ENCODE measurements around the gene AGPAT3.

Gene AGPAT3

DNA sequence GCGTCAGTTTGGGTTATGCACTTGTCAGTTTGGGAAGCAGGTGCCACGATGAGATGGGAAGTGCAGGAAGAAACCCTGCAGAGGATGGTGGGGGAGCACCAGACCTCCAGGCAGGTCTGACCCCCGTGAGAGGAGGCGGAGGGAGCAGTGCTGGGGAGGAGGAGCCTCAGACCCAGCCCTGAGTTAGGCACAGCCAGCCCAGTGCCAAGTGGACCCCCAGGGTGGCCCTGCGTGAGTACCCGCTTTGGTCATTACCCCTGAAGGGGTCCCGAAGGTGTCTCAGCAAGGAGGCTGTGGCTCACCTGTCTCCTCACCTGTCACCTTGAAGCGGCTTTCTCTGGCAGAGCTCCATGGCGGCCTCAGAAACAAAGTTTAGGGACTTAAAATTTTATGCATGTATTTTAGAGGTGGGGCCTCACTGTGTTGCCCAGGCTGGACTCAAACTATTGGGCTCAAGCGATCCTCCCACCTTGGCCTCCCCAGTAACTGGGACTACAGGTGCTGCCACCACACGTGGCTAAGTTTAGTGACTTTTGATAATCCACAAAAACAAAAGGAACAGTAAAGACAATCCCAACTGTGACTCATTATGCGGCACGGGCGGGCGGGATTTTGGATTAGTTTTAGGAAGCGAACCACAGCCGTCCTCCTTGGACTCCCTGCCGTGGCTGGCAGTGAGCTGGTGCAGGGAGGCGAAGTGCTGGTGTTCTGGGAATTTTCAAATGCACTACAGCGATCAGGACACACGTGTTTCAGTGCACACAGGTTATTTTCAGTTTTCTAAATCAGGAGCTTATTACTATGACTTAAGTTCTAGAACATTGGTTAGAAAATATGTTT is 4.7 kb downstream of the AGPAT3 start:
- Histone ChIP-seq H3K27me3 (ENCODE audit: control insufficient read depth in 5 of 5, insufficient read depth in 4 of 5, low read length in 5 of 5) (no peaks in the 10 kb centered on the region), H3K9me3 (ENCODE audit: control insufficient read depth in 5 of 5, low read length in 5 of 5) (no peaks in the 10 kb centered on the region), H3K36me3 (ENCODE audit: control insufficient read depth in 5 of 5, insufficient read depth in 5 of 5, low read length in 5 of 5) (peaks cover 0 to 14% (median 3%) of the 10 kb centered on the region in 5 donors), H3K4me3 (ENCODE audit: low read depth in 1 of 5, low read length in 5 of 5) (no peak overlapping the region), H3K27ac (ENCODE audit: low read depth, low read length) (no peak overlapping the region), H3K9ac (ENCODE audit: low read length in 5 of 5) (no peak overlapping the region), H3K4me1 (ENCODE audit: control insufficient read depth in 5 of 5, insufficient read depth in 5 of 5, low read length in 5 of 5) (peaks cover 3 to 20% (median 12%) of the 10 kb centered on the region in 5 donors)

DNA sequence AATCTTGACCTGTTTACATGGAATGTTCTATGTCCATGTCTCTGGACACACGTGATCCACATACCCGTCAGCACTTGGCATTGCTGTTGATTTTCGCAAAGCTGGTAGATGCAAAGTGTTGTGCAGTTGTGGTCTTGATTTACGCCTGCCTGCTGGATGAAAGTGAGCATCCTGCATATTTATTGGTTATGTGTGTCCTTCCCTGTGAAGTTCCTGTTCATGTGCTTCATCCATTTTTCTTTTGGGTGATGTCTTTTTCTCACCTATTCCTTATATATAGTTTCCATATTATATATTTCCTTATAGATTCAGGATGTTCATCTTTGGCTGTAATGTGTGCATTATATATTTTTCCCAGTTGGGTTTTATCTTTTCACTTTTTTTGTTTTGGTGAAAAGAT is 6.5 kb downstream of the AGPAT3 start:
- Histone ChIP-seq H3K9me3 (ENCODE audit: control insufficient read depth in 5 of 5, low read length in 5 of 5) (no peaks in the 10 kb centered on the region), H3K4me3 (ENCODE audit: low read depth in 1 of 5, low read length in 5 of 5) (no peak overlapping the region), H3K4me1 (ENCODE audit: control insufficient read depth in 5 of 5, insufficient read depth in 5 of 5, low read length in 5 of 5) (peaks cover 2 to 18% (median 9%) of the 10 kb centered on the region in 5 donors), H3K27ac (ENCODE audit: low read depth, low read length) (no peak overlapping the region), H3K9ac (ENCODE audit: low read length in 5 of 5) (no peak overlapping the region), H3K27me3 (ENCODE audit: control insufficient read depth in 5 of 5, insufficient read depth in 4 of 5, low read length in 5 of 5) (no peaks in the 10 kb centered on the region), H3K36me3 (ENCODE audit: control insufficient read depth in 5 of 5, insufficient read depth in 5 of 5, low read length in 5 of 5) (peaks cover 0 to 14% (median 3%) of the 10 kb centered on the region in 5 donors)

DNA sequence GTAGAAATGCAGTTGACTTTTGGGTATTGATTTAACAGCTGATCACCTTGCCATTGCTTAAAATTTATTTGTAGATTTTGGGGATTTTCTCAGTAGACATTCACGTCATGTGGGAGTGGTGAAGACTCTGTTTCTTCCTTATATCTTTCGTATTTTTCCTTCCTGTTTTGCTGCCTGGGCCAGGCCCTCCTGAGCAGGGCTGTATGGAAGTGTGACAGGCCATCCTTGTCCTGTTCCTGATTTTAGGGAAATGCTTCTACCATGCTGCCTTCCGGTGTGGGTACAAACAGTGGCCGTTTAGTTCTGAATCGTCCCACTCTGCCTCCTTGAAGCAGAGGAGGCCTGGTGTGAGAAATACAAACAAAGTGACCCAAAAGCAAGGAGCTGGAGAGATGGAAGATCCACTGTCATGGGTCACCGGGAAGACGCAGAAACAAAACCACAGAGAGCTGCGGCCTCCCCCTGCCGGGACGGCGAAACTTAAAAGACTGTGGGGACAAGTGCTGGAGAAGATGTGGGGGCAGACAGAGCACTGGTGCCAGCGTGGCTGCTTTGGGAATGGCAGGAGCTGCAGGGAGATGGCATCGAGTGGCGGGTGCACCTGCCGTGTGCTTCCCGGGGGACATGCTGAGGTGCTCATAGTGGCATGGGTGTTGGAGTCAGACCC is 7.6 kb downstream of the AGPAT3 start:
- Histone ChIP-seq H3K4me3 (ENCODE audit: low read depth in 1 of 5, low read length in 5 of 5) (no peak overlapping the region), H3K9me3 (ENCODE audit: control insufficient read depth in 5 of 5, low read length in 5 of 5) (no peaks in the 10 kb centered on the region), H3K36me3 (ENCODE audit: control insufficient read depth in 5 of 5, insufficient read depth in 5 of 5, low read length in 5 of 5) (peaks cover 0 to 14% (median 3%) of the 10 kb centered on the region in 5 donors), H3K27me3 (ENCODE audit: control insufficient read depth in 5 of 5, insufficient read depth in 4 of 5, low read length in 5 of 5) (no peaks in the 10 kb centered on the region), H3K4me1 (ENCODE audit: control insufficient read depth in 5 of 5, insufficient read depth in 5 of 5, low read length in 5 of 5) (peaks cover 0 to 7% (median 0%) of the 10 kb centered on the region in 5 donors), H3K9ac (ENCODE audit: low read length in 5 of 5) (no peak overlapping the region), H3K27ac (ENCODE audit: low read depth, low read length) (no peak overlapping the region)

DNA sequence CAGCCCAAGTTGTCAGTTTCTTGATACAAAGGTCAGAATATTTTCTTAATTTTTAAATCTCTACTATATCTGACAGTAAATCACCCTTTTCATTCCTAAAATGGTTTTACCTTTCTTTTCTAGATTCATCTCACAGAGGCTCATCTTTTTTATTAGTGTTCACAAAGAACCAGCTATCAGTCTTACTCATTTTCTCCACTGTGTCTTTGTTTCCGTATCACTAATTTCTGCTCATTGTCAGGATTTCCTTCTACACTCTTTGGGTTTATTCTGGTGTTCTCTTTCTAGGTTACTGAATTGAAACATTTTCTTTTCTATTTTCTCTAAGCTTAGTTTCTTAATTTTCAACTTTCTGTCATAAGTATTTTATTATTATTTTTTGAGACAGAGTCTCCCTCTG is 8.7 kb downstream of the AGPAT3 start:
- Histone ChIP-seq H3K4me1 (ENCODE audit: control insufficient read depth in 5 of 5, insufficient read depth in 5 of 5, low read length in 5 of 5) (peaks cover 0 to 9% (median 6%) of the 10 kb centered on the region in 5 donors), H3K9me3 (ENCODE audit: control insufficient read depth in 5 of 5, low read length in 5 of 5) (no peaks in the 10 kb centered on the region), H3K27me3 (ENCODE audit: control insufficient read depth in 5 of 5, insufficient read depth in 4 of 5, low read length in 5 of 5) (no peaks in the 10 kb centered on the region), H3K9ac (ENCODE audit: low read length in 5 of 5) (no peak overlapping the region), H3K4me3 (ENCODE audit: low read depth in 1 of 5, low read length in 5 of 5) (no peak overlapping the region), H3K27ac (ENCODE audit: low read depth, low read length) (no peak overlapping the region), H3K36me3 (ENCODE audit: control insufficient read depth in 5 of 5, insufficient read depth in 5 of 5, low read length in 5 of 5) (peaks cover 0 to 17% (median 6%) of the 10 kb centered on the region in 5 donors)

DNA sequence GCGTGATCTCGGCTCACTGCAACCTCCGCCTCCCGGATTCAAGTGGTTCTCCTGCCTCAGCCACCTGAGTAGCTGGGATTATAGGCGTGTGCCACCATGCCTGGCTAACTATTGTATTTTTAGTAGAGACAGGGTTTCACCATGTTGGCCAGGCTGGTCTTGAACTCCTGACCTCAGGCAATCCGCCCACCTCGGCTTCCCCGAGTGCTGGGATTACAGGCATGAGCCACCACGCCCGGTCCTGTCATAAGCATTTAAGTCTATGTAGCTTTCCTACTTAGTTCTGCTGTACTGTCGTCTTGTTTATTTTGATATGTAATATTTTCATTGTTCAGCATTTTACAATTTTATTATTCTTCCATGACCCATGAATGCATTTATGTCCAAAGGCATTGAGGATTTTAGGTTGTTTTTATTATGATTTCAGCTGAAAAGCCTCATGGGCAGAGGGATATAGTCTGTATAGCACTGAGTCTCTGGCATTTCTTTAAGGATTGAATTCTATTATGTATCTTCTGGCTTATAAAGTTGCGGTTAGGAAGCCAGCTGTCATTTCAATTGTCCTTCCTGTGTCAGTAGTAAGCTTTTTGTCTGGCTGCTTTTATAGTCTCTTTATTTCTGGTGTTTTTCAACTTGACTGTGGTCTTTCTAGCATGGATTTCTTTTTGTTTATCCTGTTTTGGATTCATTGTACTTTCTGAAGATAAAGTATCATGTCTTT is 9.2 kb downstream of the AGPAT3 start:
- Histone ChIP-seq H3K36me3 (ENCODE audit: control insufficient read depth in 5 of 5, insufficient read depth in 5 of 5, low read length in 5 of 5) (peaks cover 0 to 14% (median 6%) of the 10 kb centered on the region in 5 donors), H3K9me3 (ENCODE audit: control insufficient read depth in 5 of 5, low read length in 5 of 5) (no peaks in the 10 kb centered on the region), H3K9ac (ENCODE audit: low read length in 5 of 5) (no peak overlapping the region), H3K27me3 (ENCODE audit: control insufficient read depth in 5 of 5, insufficient read depth in 4 of 5, low read length in 5 of 5) (no peaks in the 10 kb centered on the region), H3K4me3 (ENCODE audit: low read depth in 1 of 5, low read length in 5 of 5) (no peak overlapping the region), H3K27ac (ENCODE audit: low read depth, low read length) (no peak overlapping the region), H3K4me1 (ENCODE audit: control insufficient read depth in 5 of 5, insufficient read depth in 5 of 5, low read length in 5 of 5) (peaks cover 0 to 13% (median 6%) of the 10 kb centered on the region in 5 donors)

DNA sequence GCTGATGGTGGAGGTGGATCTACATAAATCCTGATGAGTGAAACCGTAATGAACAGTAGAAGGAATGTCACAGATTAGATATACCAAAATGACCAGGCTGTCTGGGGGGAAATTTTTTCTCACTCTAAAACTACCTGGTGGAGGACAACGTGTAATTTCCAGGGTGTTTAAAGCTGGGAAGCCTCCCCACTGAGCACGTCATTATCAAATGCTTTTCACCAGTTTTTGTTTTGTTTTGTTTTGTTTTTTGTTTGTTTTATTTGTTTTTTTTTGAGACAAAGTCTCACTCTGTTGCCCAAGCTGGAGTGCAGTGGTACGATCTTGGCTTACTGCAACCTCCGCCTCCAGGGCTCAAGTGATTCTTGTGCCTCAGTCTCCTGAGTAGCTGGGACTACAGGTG is 11.6 kb downstream of the AGPAT3 start:
- no peak overlapping the region for H3K4me3 ChIP-seq (ENCODE audit: low read depth in 1 of 5, low read length in 5 of 5)
- H3K9me3 ChIP-seq (ENCODE audit: control insufficient read depth in 5 of 5, low read length in 5 of 5) = no peaks in the 10 kb centered on the region
- H3K27ac ChIP-seq (ENCODE audit: low read depth, low read length) = no peak overlapping the region
- H3K9ac ChIP-seq (ENCODE audit: low read length in 5 of 5) = no peak overlapping the region
- peaks cover 0 to 15% (median 6%) of the 10 kb centered on the region in 5 donors for H3K36me3 ChIP-seq (ENCODE audit: control insufficient read depth in 5 of 5, insufficient read depth in 5 of 5, low read length in 5 of 5)
- peaks cover 3 to 34% (median 23%) of the 10 kb centered on the region in 5 donors for H3K4me1 ChIP-seq (ENCODE audit: control insufficient read depth in 5 of 5, insufficient read depth in 5 of 5, low read length in 5 of 5)
- H3K27me3 ChIP-seq (ENCODE audit: control insufficient read depth in 5 of 5, insufficient read depth in 4 of 5, low read length in 5 of 5) = no peaks in the 10 kb centered on the region

DNA sequence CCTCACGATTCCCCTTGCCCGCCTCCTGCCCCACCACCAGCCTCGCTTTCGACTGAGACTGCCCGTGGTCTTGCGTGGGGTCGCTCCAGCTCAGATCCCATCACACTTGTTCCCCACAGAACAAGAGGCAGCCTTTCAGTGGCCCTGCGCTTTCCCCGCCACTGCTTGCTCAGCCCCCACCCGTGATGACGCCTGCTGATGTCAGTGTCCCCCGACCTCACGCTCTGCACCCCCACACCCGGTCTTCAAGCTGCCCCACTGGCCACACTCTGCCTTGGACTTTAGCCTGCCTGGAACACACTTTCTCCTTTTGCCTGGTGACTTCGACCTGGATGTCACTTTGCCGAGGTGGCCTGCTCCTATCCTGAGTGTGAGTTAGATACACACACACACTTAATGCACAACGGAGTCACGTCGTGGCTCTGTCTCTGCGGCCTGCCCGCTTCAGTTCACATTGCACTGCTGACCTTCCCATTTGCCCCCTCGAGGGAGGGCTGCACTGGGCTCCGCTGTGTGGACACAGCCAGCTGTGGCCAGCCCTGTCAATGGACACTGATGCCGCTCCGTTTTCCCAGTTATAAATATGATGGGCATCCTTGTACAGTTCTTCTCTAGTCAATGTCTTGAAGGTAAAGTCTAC is 13.0 kb downstream of the AGPAT3 start:
- Histone ChIP-seq H3K27ac (ENCODE audit: low read depth, low read length) (no peak overlapping the region), H3K9ac (ENCODE audit: low read length in 5 of 5) (no peak overlapping the region), H3K4me1 (ENCODE audit: control insufficient read depth in 5 of 5, insufficient read depth in 5 of 5, low read length in 5 of 5) (peaks cover 6 to 46% (median 31%) of the 10 kb centered on the region in 5 donors), H3K27me3 (ENCODE audit: control insufficient read depth in 5 of 5, insufficient read depth in 4 of 5, low read length in 5 of 5) (no peaks in the 10 kb centered on the region), H3K36me3 (ENCODE audit: control insufficient read depth in 5 of 5, insufficient read depth in 5 of 5, low read length in 5 of 5) (peaks cover 0 to 13% (median 7%) of the 10 kb centered on the region in 5 donors), H3K9me3 (ENCODE audit: control insufficient read depth in 5 of 5, low read length in 5 of 5) (no peaks in the 10 kb centered on the region), H3K4me3 (ENCODE audit: low read depth in 1 of 5, low read length in 5 of 5) (no peak overlapping the region)

DNA sequence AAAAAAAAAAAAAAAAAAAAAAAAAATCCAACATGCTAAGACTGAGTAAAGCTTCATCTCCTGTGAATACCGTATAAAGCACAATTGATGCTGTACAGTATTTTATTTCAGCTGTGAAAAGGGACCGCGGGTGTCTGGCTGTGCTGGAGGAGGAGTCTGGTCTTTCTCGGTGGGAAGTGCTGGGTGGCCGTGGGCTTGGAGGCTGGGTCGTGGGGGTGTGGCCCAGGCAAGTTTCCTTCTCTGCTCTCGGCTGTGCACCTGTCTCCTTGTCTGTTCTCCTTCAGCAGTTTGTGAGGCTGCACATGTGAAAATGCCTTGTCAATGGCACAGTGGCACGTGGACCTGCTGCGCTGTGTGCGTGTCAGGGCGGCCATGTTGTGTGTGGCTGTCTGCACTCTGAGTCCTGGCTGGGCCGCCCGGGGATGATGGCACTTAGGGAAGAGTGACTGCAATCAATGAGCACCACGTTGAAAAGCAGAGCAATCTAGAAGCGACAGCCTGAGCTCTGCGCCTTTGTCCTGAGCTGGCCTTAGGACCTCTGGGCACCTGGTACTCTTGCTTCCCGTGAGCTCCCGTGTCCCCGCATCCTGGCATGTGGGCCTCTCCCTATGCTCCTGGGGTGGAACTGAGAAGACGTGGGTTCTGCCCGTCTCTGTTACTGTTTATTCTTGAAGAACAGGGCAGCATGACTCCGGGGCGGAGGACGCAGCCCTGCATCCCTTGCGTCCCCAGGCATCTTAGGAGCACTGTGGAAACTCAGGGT is 14.5 kb downstream of the AGPAT3 start:
- Histone ChIP-seq H3K4me1 (ENCODE audit: control insufficient read depth in 5 of 5, insufficient read depth in 5 of 5, low read length in 5 of 5) (peaks cover 6 to 54% (median 41%) of the 10 kb centered on the region in 5 donors), H3K27ac (ENCODE audit: low read depth, low read length) (peak overlapping the region; percentile 41), H3K27me3 (ENCODE audit: control insufficient read depth in 5 of 5, insufficient read depth in 4 of 5, low read length in 5 of 5) (no peaks in the 10 kb centered on the region), H3K4me3 (ENCODE audit: low read depth in 1 of 5, low read length in 5 of 5) (no peak overlapping the region), H3K36me3 (ENCODE audit: control insufficient read depth in 5 of 5, insufficient read depth in 5 of 5, low read length in 5 of 5) (peaks cover 0 to 13% (median 6%) of the 10 kb centered on the region in 5 donors), H3K9ac (ENCODE audit: low read length in 5 of 5) (no peak overlapping the region), H3K9me3 (ENCODE audit: control insufficient read depth in 5 of 5, low read length in 5 of 5) (no peaks in the 10 kb centered on the region)

All from subcutaneous abdominal adipose tissue (tissue), 5 donors.